GM21381 (cell line): Measurements from ENCODE around the gene L3MBTL1.

Experiments
- ATAC-seq: cut with Tn5 transposase; IDR thresholded peaks from one replicate; pipeline ENCODE4 v1.9.1; 2021; ENCODE audit warnings: mild to moderate bottlenecking, moderate library complexity; ENCODE audit not compliant: unreplicated experiment

L3MBTL1 gene

DNA sequence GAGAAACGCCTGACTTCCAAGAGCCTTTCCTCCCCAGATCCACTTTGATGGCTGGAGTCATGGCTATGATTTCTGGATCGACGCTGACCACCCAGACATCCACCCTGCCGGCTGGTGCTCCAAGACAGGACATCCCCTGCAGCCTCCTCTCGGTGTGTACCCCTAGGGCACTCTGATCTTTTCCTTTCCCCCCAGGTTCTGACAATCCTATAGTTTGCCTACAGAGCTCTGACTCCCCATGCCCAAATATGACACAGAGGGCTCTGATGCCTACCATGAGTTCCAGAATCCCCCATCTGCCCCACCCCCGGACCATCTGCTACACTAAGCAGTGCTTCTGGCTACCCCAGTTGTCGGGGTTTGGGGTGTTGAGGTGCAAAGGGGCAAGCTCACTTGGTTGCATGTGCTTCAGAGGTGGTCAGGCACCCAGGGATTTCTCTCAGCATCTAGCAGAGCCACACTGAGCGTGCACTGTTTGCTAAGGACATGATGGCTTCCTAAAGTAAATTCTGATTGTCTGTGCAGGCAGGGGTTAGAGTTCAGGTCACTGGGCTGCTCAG is 27.4 kb downstream of the L3MBTL1 start:
- ATAC-seq: no peak

DNA sequence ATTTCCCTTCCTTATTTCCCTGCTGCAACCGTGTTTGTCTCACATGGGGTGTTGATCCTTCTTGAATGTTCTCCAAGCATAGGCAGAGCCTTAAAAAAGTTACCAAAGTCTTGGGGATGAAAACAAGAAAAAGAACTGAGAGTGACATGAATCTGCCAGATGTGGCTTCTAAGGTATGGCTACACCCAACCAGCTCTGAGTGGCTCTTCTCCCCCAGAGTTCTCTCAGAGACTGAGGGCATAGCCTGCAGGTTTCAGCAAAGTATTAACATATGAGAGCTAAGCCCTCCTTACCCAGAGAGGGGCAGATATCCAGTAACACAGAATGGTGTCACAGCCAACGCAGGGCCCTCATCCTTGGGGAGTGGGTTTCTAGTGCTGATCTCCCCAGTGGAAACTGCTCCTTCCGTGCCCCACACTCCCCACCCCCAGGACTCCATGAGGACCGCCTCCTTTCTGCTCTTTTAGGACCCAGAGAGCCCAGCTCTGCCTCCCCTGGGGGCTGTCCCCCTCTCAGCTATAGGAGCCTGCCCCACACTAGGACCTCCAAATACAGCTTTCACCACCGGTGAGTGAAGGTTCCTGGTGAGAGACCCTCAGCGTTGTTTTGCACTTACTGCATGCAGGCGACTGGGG is 28.0 kb downstream of the L3MBTL1 start:
- no peak for ATAC-seq

DNA sequence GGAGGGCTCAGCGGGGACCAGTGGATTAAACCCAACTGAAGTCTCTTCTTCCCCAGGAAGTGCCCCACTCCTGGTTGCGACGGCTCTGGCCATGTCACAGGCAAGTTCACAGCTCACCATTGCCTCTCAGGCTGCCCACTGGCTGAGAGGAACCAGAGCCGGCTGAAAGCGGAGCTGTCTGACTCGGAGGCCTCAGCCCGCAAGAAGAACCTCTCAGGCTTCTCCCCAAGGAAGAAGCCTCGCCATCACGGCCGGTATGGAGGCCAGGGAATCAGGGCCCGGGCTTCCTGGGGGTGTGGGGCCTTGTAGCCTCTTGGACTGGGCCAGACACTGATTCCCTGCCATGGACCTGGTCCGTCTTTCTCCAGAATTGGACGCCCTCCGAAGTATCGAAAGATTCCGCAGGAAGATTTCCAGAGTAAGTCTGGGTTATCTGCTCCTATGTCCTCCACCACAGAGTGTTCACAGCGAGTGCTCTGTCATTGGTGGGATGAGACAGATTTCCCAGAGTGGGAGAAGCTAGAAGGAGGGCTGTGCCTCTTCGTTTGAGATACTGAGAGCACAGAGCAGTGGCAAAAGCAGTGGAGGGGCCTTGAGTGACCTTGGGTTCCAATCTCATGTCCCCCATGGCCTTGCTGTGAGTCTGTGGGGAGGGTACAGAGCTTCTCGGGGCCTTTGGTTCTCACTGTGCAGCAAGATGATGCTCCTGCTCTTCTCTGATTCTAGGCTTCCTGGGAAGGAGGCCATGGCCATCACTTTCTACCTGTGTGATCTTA is 28.7 kb downstream of the L3MBTL1 start:
- ATAC-seq: no peak

DNA sequence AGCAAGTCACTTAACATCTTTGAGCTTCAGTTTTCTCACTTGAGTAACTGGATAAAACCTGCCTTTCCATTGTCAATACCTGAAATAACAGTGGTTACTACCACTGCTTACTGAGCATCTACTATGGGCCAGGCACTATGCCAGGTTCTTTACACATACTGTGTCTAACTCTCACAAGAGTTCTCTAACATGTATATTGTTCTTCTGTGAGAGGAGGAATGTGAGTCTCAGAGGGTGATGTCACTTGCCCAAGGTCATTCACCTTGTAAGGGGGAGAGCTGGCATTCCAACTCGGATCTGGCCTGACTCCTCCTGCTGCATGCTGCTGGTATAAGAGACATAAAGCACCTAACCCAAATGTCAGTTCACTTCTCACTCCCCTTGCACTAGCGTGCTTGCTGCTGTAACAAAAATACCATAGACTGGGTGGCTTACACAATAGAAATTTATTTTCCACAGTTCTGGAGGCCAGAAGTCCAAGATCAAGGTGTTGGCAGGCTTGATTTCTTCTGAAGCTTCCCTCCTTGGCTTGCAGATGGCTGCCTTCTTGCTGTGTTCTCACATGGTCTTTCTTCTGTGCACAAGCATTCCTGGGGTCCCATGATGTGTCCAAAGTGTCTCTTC is 29.4 kb downstream of the L3MBTL1 start:
- ATAC-seq: no peak

DNA sequence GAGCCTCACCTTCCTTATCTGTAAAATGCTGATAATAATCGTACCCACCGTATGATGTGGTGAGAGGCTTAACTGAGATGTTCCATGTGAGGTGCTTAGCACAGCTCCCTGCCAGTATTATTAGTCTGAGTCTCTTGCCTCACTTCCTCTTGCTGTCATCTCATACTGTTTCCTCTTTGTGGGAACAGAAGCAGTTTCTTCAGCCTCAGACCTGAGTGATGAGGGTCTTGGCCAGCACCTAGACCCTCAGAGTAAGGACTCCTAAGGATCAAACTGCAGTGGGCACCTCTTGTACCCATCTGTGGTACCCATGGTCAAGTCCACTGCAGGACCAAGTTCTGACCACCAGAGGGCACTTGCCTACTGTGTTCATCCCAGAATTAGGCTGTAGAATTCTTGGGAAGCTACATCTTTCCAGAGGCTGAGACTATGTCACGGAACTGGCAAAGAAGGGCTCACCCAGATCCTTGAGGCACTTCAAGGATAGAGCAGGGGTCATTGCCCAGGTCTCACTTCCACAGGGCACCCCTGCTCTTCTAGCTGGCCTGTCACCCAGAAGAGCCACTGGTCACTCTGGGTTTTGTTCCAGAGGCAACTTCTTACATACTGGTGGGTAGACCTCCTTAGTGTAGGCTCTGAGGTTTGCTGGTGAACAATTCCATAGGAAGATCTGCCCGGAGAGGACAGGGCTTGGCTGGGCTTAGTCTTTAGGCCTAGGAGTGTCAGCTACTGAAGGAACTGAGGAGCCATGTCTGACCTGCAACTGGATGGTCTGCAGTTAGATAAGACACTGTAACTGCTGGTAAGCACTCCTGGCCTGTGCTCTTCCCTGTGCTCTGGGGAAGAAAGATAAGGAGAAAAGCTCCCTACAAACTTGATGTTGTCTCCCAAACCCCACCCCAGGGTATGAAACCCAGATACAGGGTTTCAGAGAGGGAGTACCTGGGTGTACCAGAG is 30.7 kb downstream of the L3MBTL1 start:
- no peak for ATAC-seq

DNA sequence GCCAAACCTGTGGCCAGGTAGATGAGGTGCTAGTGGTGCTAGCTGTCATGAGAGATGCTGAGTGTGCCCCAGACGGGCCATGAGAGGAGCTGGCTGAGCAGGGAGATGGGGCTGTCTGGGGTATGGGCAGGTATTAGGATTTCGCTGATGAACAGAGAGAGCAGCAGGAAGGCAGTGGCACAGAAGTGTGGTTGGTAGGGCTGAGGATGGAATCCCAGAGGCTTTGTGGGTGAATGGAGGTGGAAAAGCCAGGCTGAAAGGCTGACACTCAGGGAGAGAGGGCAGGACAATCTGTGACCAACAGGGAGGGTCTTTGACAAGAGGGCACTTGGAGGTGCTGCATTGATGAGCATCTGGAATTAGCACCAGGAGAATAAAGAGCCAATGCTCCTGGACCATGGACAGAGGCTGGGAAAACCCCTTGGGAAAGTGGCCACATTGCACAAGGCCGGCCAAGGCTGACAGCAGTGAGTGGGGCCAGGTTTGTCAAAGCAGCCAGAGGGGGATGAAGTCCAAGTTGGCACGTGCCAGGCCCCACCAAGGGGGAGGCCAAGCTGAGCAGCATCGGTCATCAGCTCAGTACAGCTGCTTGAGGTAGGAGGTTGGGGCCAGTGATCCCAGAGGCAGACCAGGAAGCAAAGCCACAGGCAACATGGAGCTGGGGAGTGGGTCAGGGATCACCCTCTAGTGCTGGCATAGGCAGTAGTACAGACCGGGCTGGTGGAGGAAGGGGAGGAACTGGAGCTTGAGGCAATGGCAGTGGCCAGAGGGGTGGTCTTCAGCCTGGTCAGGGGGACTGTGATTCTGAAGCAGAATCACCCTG is 31.6 kb downstream of the L3MBTL1 start:
- ATAC-seq: no peak

DNA sequence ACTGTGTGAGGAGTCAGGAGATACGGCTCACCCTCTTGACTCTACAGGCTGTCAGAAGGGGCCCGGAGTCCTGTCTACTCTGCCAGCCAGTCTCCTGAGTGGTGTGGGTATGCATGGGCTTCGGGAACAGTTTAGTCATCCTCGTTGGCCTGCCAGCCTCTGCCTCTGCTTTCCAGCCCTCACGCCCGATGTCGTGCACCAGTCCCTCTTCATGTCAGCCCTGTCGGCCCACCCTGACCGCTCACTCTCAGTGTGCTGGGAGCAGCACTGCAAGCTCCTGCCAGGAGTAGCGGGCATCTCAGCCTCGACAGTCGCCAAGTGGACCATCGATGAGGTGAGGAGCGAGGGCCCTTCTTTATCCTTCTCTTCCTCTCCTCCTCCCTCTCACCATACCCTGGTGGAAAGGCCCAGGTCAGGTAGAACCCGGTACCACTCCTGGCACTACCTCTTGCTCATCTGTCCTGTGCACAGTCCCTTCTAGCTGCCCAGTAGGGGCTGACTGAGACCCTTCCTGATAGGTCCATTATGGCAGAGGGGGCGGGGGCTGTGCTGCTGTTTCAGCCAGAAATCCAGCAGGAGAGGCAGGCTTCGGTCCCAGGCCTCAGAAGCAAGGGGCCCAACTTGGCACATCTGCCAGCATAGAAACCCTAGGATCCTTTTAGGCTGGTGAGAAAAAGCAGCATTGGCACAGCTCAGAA is 32.6 kb downstream of the L3MBTL1 start:
- no peak for ATAC-seq

DNA sequence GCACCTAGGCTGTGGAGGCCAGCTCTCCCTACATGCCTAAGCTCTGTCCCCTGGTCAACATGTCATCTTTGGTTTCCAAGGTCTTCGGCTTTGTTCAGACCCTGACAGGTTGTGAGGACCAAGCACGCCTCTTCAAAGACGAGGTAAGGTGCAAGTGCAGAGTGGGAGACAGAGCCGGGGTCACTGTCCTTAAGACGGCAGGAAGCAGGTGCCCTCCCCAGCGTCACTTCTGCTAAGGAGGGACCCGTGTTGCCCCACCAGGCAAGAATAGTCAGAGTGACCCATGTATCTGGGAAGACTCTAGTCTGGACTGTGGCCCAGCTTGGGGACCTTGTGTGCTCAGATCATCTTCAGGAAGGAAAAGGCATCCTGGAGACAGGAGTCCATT is 33.2 kb downstream of the L3MBTL1 start:
- ATAC-seq: no peak

DNA sequence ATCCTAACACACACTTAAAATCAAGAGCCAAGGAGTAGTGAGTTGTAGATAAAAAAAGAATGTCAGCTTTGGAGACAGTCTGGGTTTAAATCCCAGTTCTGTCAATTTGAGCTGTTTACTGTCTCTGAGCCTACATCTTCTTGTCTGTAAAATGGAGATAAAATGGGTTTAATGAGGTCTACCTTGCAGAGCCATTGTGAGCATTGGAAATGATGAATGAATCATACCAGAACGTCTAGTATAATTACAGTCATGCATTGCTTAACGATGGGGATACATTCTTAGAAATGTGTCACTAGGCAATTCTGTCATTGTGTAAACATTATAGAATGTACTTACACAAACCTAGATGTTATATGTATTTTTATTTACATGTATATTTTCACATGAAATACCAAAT is 33.7 kb downstream of the L3MBTL1 start:
- ATAC-seq: no peak

DNA sequence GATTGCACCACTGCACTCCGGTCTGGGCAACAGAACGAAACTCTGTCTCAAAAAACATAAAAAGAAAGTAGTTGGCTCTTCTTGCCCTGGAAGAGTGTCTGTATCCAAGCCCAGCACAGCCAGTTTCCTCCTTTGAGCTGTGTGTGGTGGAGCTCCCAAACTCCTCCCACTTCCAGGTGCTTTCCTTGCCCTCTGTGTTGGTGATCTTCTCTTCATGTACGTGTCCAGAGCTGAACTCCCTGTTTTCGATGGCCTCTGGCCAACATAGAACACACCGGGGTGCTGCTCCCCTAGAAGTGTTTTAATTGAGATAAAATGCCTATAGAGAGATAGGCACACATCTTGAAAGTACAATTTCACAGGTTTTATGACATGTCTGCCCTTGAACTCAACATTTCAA is 34.7 kb downstream of the L3MBTL1 start:
- no peak for ATAC-seq

DNA sequence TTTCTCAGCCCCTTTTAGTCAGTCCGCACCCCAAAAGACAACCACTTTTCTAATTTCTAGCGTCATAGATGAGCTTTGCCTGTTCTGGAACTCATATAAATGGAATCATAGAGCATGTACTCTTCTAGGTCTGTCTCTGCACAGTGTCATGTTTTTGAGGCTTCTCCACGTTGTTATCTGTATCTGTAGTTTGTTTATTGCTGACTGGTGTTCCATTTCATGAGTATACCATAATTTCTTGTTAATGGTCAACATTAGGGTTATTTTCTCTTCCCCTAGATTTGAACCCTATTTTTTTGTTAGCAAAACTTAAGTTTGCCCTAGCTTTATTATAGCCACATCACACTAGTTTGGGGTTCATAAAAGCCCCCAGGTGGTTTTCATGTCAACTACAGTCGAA is 35.2 kb downstream of the L3MBTL1 start:
- ATAC-seq: no peak

DNA sequence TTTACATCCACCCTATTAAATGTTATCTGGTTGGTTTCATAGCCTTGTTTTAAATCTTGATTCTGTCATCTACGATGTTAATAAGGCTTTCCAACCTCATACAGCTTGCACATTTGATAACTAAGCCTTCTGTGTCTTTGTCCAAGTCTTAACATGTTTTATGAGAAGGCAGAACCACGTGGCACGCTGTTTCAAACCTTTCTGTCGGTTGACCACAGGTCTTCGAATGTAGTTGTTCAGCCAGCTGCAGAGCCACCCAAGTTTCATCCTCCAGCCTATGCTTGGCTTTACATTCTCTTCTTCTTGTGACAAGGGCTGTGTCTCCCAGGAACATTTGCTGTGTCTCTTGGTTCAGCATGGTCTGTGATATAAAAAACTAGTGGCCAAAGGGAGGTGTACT is 35.6 kb downstream of the L3MBTL1 start:
- ATAC-seq: no peak

DNA sequence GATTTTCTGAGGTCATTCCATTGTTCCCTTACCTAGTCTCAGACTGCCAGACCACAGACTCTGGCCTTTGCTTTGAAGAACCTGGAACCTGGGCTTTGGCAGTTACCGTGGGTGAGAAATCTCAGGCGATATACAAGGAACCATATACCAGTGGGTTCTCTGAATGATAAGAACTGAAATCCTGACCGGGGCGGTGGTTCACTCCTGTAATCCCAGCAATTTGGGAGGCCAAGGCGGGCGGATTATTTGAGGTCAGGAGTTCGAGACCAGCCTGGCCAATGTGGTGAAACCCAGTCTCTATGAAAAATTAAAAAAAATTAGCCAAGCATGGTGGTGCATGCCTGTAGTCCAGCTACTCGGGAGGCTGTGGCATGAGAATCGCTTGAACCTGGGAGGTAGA is 37.0 kb downstream of the L3MBTL1 start:
- ATAC-seq: no peak

DNA sequence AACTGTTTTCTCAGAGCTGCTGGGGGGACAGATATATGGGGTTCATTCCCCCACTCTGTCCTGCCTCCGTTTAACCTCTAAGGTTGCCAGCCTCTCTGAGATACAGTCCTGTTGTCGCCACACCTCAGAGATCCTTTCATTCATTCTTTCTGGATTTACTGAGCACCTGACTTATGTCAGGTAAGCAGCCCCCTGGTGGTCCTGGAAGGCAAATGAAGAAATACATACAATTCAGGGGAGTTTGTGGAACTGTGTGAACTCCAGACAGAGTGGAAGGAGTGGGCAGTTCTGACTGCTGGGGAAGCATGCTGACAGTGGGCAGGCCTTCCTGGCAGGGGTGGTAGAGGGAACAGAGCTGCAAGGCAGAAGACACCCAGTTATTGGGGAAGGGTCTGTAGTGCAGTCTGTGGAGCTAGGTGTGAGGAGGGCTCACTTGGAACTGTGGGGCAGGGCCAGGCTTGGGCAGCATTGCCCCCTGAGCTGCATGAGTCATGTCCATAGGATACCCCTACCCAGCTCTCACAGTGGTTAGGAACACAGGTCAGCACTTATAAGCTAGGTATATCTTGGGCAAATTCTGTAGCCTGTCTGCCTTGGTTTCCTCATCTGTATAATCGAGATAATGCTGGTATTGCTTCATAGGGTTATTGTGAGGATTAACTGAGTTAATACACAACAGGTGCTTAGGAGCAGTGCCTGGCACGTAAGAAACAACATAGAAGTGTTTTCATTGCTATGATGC is 38.5 kb downstream of the L3MBTL1 start:
- no peak for ATAC-seq

DNA sequence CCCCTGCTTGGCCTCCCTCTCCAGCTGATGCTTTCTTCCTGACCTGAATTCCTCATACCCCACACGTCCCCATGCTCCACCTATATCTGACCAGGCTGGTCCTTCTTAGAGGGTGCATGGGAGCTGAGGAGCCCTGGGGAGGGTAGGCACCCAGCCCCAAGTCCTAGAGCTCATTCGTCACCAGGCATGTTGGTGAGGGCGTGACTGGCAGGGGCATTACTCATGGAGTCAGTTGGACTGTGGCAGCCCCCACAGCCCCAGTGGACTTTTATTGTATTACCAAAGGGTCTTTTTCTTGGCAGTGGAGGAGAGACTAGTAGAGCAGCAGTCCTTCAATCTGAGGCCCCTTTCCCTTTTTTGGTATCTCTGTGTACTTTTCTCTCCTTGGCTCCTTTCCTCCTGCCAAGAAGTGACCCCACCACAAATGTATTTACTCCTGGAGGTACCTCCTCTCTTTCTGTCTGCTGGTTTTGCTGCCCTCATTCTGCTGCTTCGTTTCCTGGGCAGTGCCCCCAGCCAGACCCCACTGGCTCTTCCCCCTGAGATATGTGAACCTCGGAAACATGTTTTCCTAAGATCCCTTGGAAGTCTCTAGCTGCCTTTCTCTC is 40.9 kb downstream of the L3MBTL1 start:
- ATAC-seq: no peak

DNA sequence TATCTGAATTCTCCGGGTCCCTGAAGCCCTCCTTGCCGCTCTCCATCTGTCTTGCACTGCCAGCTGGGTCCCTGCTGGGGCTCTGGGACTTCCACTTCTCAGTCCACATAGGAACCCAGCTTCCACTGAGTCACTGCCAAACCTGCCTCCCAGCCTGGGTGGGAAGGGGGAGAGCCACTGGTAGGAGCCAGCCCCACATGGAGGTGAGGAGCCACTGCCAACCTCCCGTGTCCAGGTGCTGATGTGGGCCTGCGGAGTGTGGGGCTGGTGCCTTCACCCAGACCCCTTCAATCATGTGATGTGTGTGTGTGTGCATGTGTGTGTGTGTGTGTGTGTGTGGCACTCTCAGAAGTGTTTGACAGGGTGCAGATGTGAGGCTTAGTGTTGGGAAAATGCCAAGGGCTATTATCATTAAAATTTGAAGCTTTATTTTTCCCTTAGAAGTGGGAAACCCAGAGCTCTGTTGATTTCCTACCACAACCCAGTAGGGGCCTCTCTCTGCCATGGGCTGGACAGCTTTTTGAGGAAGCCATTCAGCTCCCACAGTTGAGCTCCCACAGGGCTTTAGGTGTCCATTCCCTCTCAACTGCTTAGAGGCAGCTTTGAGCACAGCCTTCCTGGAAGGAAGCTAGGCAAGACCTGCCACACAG is 42.0 kb downstream of the L3MBTL1 start:
- no peak for ATAC-seq

DNA sequence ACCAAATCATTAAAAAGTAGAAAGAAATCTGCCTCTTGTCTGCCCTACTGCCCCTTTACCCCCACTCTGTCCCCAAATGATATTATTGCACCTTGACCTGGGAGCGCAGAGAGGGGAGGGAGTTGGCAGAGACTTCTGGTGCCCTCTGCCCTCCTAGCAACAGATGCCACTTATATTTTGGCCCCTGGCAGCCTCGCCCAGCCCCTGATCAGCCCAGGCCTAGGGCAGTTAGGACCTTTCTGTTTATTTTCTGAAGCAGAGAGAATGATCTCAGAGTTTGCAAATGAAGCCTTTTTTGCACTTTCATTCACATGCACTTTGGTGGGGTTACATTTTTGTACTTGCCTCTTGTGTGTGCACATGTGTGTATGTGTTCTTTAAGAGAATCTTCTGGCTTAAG is 43.0 kb downstream of the L3MBTL1 start:
- no peak for ATAC-seq

DNA sequence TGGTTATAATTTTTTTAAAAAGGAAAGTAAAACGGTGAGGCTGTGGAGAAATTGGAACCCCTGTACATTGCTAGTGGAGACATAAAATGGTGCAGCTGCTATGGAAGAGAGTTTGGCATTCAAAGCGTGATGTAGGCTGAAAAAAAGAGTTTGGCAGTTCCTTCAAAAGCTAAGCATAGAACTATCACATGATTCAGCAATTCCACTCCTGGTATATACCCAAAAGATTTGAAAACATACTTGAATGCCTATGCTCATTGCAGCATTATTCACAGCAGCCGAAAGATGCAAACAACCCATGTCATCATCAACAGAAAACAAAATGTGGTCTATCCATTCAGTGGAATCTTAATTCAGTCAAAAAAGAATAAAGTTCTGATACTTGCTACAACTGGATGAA is 46.9 kb downstream of the L3MBTL1 start:
- ATAC-seq: no peak
